ENCODE data around the gene SOD1. TPM values are rescaled to one million over a fixed set of nuclear protein-coding genes. Genes with fewer than 3 reads are reported as not detected.

The SOD1 gene
- total RNA-seq, 4 donors from 2014 or later, result 237 to 410 (median 328) TPM

- no peak for TF ChIP-seq CTCF (IDR thresholded peaks at IDR 0.05; ENCODE audit: low read depth)
Measured at GRCh38 chr21:31675960-31676359, 16.5 kb downstream of the SOD1 start.

- no peak for TF ChIP-seq CTCF (IDR thresholded peaks at IDR 0.05; ENCODE audit: low read depth)
Measured at GRCh38 chr21:31677047-31677446, 17.6 kb downstream of the SOD1 start.

GRCh38 chr21:31678478-31678877 is 19.0 kb downstream of the SOD1 start:
- no peak for TF ChIP-seq CTCF (IDR thresholded peaks at IDR 0.05; ENCODE audit: low read depth)

- no peak for TF ChIP-seq CTCF (IDR thresholded peaks at IDR 0.05; ENCODE audit: low read depth)
Measured at GRCh38 chr21:31682620-31683019, 23.1 kb downstream of the SOD1 start.

DNA sequence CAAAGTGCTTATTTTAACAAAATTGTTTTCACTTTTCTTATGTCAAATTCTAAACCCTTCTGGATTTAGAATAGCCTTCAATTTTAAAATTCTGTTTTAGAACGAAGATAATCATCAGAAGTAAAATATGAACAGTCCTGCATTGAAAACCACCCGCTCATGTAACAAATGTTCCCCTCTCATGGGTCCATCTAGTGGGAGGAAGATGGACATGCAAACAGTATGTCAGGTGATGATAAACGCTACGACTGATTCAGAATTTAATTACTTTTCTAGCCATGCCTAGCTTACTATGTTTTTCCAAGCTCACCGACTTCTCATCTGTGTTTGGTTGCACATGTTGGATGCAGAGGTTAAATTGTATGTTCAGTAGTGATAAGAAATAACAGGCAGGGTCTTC is 23.5 kb downstream of the SOD1 start:
- TF ChIP-seq CTCF (IDR thresholded peaks at IDR 0.05; ENCODE audit: low read depth), result no peak

DNA sequence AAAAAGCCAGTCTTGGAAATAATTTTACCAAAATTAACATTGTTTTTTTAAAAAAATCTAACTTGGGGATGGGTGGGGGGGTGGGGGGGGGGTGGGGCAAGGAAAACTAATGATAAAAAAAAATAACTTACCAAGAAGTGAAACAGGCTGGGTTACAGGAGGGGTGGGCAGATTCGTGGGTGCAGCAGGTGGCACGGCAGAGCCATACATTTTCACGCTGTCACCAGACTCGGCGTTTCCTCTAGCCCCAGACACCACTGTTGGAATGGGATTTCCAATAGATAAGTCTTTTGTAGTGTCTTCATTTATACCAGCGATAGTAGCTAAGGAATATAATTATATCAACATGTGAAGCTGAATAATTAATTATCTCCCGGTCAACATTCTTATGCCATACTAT is 25.4 kb downstream of the SOD1 start:
- TF ChIP-seq CTCF (IDR thresholded peaks at IDR 0.05; ENCODE audit: low read depth), result no peak

- TF ChIP-seq CTCF (IDR thresholded peaks at IDR 0.05; ENCODE audit: low read depth), result no peak
Measured at GRCh38 chr21:31686272-31686915, 26.9 kb downstream of the SOD1 start.

Measured in subcutaneous adipose tissue (tissue), 4 donors.